Measurements from ENCODE around the gene MTARC2.

GRCh38 chr1:220812308-220812707 lies 64.2 kb downstream of the MTARC2 start:
- TF ChIP-seq CTCF (IDR thresholded peaks at IDR 0.05; ENCODE audit: low read depth, low read length) (no peak), EZH2phosphoT487 (IDR thresholded peaks at IDR 0.05; ENCODE audit: low read depth) (no peak)

All from OCI-LY3 (cell line).